WTC11 (cell line): Measurements from ENCODE around the gene ERGIC3. TPM values are rescaled to one million over a fixed set of nuclear protein-coding genes. Genes with fewer than 3 reads are reported as not detected.

Experiments used
- ATAC-seq: fragments of 200-7000 bp; cut with Tn5 transposase; 2 replicates; pipeline ENCODE4 v1.10.0; 2021; ENCODE audit warnings: mild to moderate bottlenecking, moderate library complexity
- CTCF ChIA-PET: fragments of 300-600 bp; sonication (Branson Sonifier 250); formaldehyde crosslinking; loops from one replicate; lab custom pipeline; 2021; ENCODE audit warnings: antibody characterized with exemption; lab: Charles Lee
- POLR2A ChIA-PET: fragments of 350-600 bp; sonication (Branson Sonifier 250); formaldehyde crosslinking; loops from one replicate; lab custom pipeline; 2021; ENCODE audit warnings: antibody characterized with exemption; lab: Charles Lee
- DNase-seq: peaks from one replicate; pipeline ENCODE4 v3.0.0; 2021; ENCODE audit warnings: low spot score
- H3K27ac Mint-ChIP-seq: 2 replicates; pipeline ENCODE4 v1.8.0; 2021; ENCODE audit warnings: mixed read lengths
- H3K27me3 Mint-ChIP-seq: 2 replicates; pipeline ENCODE4 v1.8.0; 2021; ENCODE audit warnings: low read depth, mild to moderate bottlenecking, moderate library complexity, mixed read lengths
- H3K36me3 Mint-ChIP-seq: 2 replicates; pipeline ENCODE4 v1.8.0; 2021; ENCODE audit warnings: mixed read lengths
- H3K4me1 Mint-ChIP-seq: 2 replicates; pipeline ENCODE4 v1.8.0; 2022; ENCODE audit warnings: mixed read lengths
- H3K4me3 Mint-ChIP-seq: 2 replicates; pipeline ENCODE4 v1.8.0; 2021; ENCODE audit warnings: mild to moderate bottlenecking, moderate library complexity, mixed read lengths
- H3K9me3 Mint-ChIP-seq: 2 replicates; pipeline ENCODE4 v1.8.0; 2021; ENCODE audit warnings: mixed read lengths
- AFF4 ChIP-seq: sonication (generic); formaldehyde crosslinking; IDR thresholded peaks from 2 replicates; pipeline ENCODE4 v1.8.1; 2023; ENCODE audit warnings: mild to moderate bottlenecking, missing genetic modification reagents, borderline replicate concordance
- E2F4 ChIP-seq: sonication (generic); formaldehyde crosslinking; IDR thresholded peaks from 2 replicates; pipeline ENCODE4 v1.8.1; 2022; ENCODE audit warnings: low read depth, mild to moderate bottlenecking, moderate library complexity, missing genetic modification reagents, borderline replicate concordance
- E2F5 ChIP-seq: sonication (generic); formaldehyde crosslinking; IDR thresholded peaks from 2 replicates; pipeline ENCODE4 v1.8.1; 2022; ENCODE audit warnings: mild to moderate bottlenecking, moderate library complexity, missing genetic modification reagents
- ELF4 ChIP-seq: sonication (generic); formaldehyde crosslinking; IDR thresholded peaks from 2 replicates; pipeline ENCODE4 v1.8.1; 2022; ENCODE audit warnings: low read depth, mild to moderate bottlenecking, moderate library complexity, missing genetic modification reagents
- ERG ChIP-seq: fragments of 250-450 bp; sonication (Bioruptor Pico); IDR thresholded peaks from 2 replicates; pipeline ENCODE4 v1.8.0; 2021; ENCODE audit warnings: mild to moderate bottlenecking
- ETV6 ChIP-seq: sonication (generic); formaldehyde crosslinking; IDR thresholded peaks from 2 replicates; pipeline ENCODE4 v1.8.1; 2022; ENCODE audit warnings: mild to moderate bottlenecking, missing genetic modification reagents
- GRHL2 ChIP-seq: fragments of 250-450 bp; sonication (Bioruptor Pico); IDR thresholded peaks from 2 replicates; pipeline ENCODE4 v1.8.0; 2022; ENCODE audit warnings: mild to moderate bottlenecking, moderate library complexity; ENCODE audit not compliant: insufficient replicate concordance, severe bottlenecking
- HMGA2 ChIP-seq: fragments of 250-450 bp; sonication (Bioruptor Pico); IDR thresholded peaks from 2 replicates; pipeline ENCODE4 v1.4.0; 2021; ENCODE audit warnings: mild to moderate bottlenecking, moderate library complexity
- JUN ChIP-seq: sonication (generic); formaldehyde crosslinking; IDR thresholded peaks from 2 replicates; pipeline ENCODE4 v1.8.0; 2023; ENCODE audit warnings: mild to moderate bottlenecking, missing genetic modification reagents
- NFYB ChIP-seq: sonication (generic); formaldehyde crosslinking; conservative IDR thresholded peaks from 2 replicates; pipeline ENCODE4 v1.8.0; 2022; ENCODE audit warnings: low read depth, missing genetic modification reagents
- SMAD3 ChIP-seq: sonication (generic); formaldehyde crosslinking; IDR thresholded peaks from 2 replicates; pipeline ENCODE4 v1.8.0; 2022; ENCODE audit warnings: missing genetic modification reagents, mild to moderate bottlenecking, borderline replicate concordance
- TEAD4 ChIP-seq: sonication (generic); formaldehyde crosslinking; IDR thresholded peaks from 2 replicates; pipeline ENCODE4 v1.8.0; 2022; ENCODE audit warnings: mild to moderate bottlenecking, missing genetic modification reagents
- TP53 ChIP-seq: sonication (generic); formaldehyde crosslinking; IDR thresholded peaks from 2 replicates; pipeline ENCODE4 v1.8.1; 2023; ENCODE audit warnings: mild to moderate bottlenecking, missing genetic modification reagents
- ZNF512 ChIP-seq: sonication (generic); formaldehyde crosslinking; IDR thresholded peaks from 2 replicates; pipeline ENCODE4 v1.8.1; 2022; ENCODE audit warnings: missing genetic modification reagents, borderline replicate concordance
- total RNA-seq: library from RNA; stranded (reverse); gene quantifications from 3 replicates; pipeline ENCODE4 v1.2.3, GENCODE V29; 2021
- TF ChIP-seq, protein P1 (sequence below): sonication (generic); formaldehyde crosslinking; conservative IDR thresholded peaks from 2 replicates; pipeline ENCODE4 v1.8.1; 2022; ENCODE audit warnings: mild to moderate bottlenecking, missing genetic modification reagents

The ERGIC3 gene
- total RNA-seq, 1 experiment from 2014 or later: 168 TPM

DNA sequence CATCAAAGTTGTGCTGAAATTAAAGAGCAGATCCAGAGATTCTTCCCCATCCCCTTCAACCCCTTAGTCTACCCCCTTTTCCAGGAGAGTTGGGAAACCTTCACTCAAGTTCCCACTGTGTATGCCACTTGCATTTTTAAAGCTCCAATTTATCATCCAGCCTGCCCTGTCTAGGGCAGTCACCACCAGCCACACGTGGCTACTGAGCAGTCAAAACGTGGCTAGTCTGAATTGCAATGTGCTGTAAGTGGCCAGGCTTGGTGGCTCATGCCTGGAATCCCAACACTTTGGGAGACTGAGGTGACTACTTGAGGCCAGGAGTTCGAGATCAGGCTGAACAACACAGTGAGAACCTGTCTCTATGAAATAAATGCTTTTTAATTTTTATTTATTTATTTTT, 34.9 kb downstream of the ERGIC3 start (continued):
- TF ChIP-seq E2F4: no peak
- no peak for TF ChIP-seq E2F5 (CRISPR knock-in tag)
- TF ChIP-seq ZNF512 (CRISPR knock-in tag): no peak
- TF ChIP-seq, all 79 proteins: peak for 0

- no peak for DNase-seq
- Mint-ChIP-seq H3K36me3 (peaks cover 4% of the 10 kb centered on the region; the same call in 1 of the 2 replicates), H3K9me3 (peaks cover 10% of the 10 kb centered on the region), H3K4me3 (no peak overlapping the region), H3K4me1 (no peaks in the 10 kb centered on the region), H3K27ac (no peak overlapping the region)
- ChIA-PET CTCF (interaction anchor here (0.7 to 1.3 kb wide), 6 partner anchors 9 to 369 kb away, joined by 3 to 5 read pairs (median 3); partner anchors contain the start of gene ERGIC3), POLR2A (no interaction called here)
- ATAC-seq: no peak
- TF ChIP-seq, protein P1, sequence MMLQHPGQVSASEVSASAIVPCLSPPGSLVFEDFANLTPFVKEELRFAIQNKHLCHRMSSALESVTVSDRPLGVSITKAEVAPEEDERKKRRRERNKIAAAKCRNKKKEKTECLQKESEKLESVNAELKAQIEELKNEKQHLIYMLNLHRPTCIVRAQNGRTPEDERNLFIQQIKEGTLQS (CRISPR knock-in tag): no peak
- TF ChIP-seq TEAD4: no peak
- TF ChIP-seq NFYB (CRISPR knock-in tag): no peak
- TF ChIP-seq ELF4 (CRISPR knock-in tag): no peak
- no peak for TF ChIP-seq ETV6 (CRISPR knock-in tag)
- TF ChIP-seq ERG: no peak
- no peak for TF ChIP-seq JUN (CRISPR knock-in tag)
- TF ChIP-seq TP53: no peak
- no peak for TF ChIP-seq HMGA2 (CRISPR knock-in tag)
- TF ChIP-seq SMAD3 (CRISPR knock-in tag): no peak
- no peak for TF ChIP-seq AFF4
- TF ChIP-seq GRHL2 (CRISPR knock-in tag): no peak
- TF ChIP-seq E2F5 (CRISPR knock-in tag): no peak
- TF ChIP-seq, all 79 proteins: peak for 0
- peaks cover 4% of the 10 kb centered on the region; the same call in 1 of the 2 replicates for H3K27me3 Mint-ChIP-seq
Measured at GRCh38 chr20:35578469-35578868, 36.6 kb downstream of the ERGIC3 start.
